ENCODE measurements around the gene TBC1D3B. TPM values are rescaled to one million over a fixed set of nuclear protein-coding genes. Genes with fewer than 3 reads are reported as not detected.
"Not testable (repeated sequence)": the region's sequence is repeated elsewhere in the genome, so short reads cannot be mapped to it uniquely, and the experiment has no call there.

Gene TBC1D3B
- total and polyA plus RNA-seq, 3 donors from 2014 or later = 10.8 to 23.0 (median 21.0) TPM

GRCh38 chr17:36127911-36128310 is 48.5 kb downstream of the TBC1D3B start:
- H3K4me3 ChIP-seq = no peak overlapping the region
- no peaks in the 10 kb centered on the region for H3K9me3 ChIP-seq
- H3K36me3 ChIP-seq (ENCODE audit: low read depth, missing control alignments) = no peaks in the 10 kb centered on the region
- H3K4me1 ChIP-seq = peaks cover 11% of the 10 kb centered on the region
- TF ChIP-seq POLR2A (IDR thresholded peaks at IDR 0.05) (no peak), CTCF (IDR thresholded peaks at IDR 0.05) (no peak)
- H3K27me3 ChIP-seq = no peaks in the 10 kb centered on the region
- no peak for DNase-seq
- no peak overlapping the region for H3K27ac ChIP-seq
- WGBS, 2 donors = 86 to 89% methylated on average over 6 of the region's 6 CpGs
- intact Hi-C loops (cut with DNase I; ENCODE audit: low total_unique reads) = no loop called here

- intact Hi-C loops (cut with DNase I; ENCODE audit: low total_unique reads) = no loop called here
- TF ChIP-seq POLR2A (IDR thresholded peaks at IDR 0.05) (no peak), CTCF (IDR thresholded peaks at IDR 0.05) (no peak)
- no peaks in the 10 kb centered on the region for H3K36me3 ChIP-seq (ENCODE audit: low read depth, missing control alignments)
- WGBS, 2 donors = 87 to 89% methylated on average over 7 of the region's 7 CpGs
- H3K27ac ChIP-seq = no peak overlapping the region
- DNase-seq = no peak
- no peaks in the 10 kb centered on the region for H3K27me3 ChIP-seq
- no peaks in the 10 kb centered on the region for H3K9me3 ChIP-seq
- H3K4me3 ChIP-seq = no peak overlapping the region
- H3K4me1 ChIP-seq = peaks cover 11% of the 10 kb centered on the region
Measured at GRCh38 chr17:36127199-36127893, 49.1 kb downstream of the TBC1D3B start.

- no peaks in the 10 kb centered on the region for H3K36me3 ChIP-seq (ENCODE audit: low read depth, missing control alignments)
- TF ChIP-seq POLR2A (IDR thresholded peaks at IDR 0.05) = no peak
- TF ChIP-seq CTCF (IDR thresholded peaks at IDR 0.05) = no peak
- H3K4me3 ChIP-seq = no peak overlapping the region
- DNase-seq = no peak
- no peak overlapping the region for H3K27ac ChIP-seq
- 78 to 83% methylated on average over 6 to 9 of the region's 9 CpGs for WGBS, 2 donors
- no peaks in the 10 kb centered on the region for H3K9me3 ChIP-seq
- H3K27me3 ChIP-seq = no peaks in the 10 kb centered on the region
- intact Hi-C loops (cut with DNase I; ENCODE audit: low total_unique reads) = no loop called here
- H3K4me1 ChIP-seq = peaks cover 4% of the 10 kb centered on the region
Measured at GRCh38 chr17:36124879-36125824, 51.3 kb downstream of the TBC1D3B start.

GRCh38 chr17:36123431-36123830 is 53.0 kb downstream of the TBC1D3B start:
- TF ChIP-seq POLR2A (IDR thresholded peaks at IDR 0.05) (no peak), CTCF (IDR thresholded peaks at IDR 0.05) (no peak)
- H3K36me3 ChIP-seq (ENCODE audit: low read depth, missing control alignments) = no peaks in the 10 kb centered on the region
- no peaks in the 10 kb centered on the region for H3K9me3 ChIP-seq
- H3K27ac ChIP-seq = no peak overlapping the region
- no peaks in the 10 kb centered on the region for H3K27me3 ChIP-seq
- intact Hi-C loops (cut with DNase I; ENCODE audit: low total_unique reads) = no loop called here
- DNase-seq = no peak
- 61 to 92% methylated on average over 2 of the region's 2 CpGs for WGBS, 2 donors
- no peaks in the 10 kb centered on the region for H3K4me1 ChIP-seq
- no peak overlapping the region for H3K4me3 ChIP-seq

GRCh38 chr17:36121099-36121498 is 55.3 kb downstream of the TBC1D3B start:
- intact Hi-C loops (cut with DNase I; ENCODE audit: low total_unique reads); H3K9me3 ChIP-seq; DNase-seq; H3K4me3 ChIP-seq; H3K4me1 ChIP-seq; H3K27me3 ChIP-seq; H3K36me3 ChIP-seq (ENCODE audit: low read depth, missing control alignments); H3K27ac ChIP-seq: not testable (repeated sequence)
- 65 to 68% methylated on average over 6 of the region's 6 CpGs for WGBS, 2 donors

Measured in testis (tissue), 3 donors.